Measurements from ENCODE around the gene FGF6. TPM values are rescaled to one million over a fixed set of nuclear protein-coding genes. Genes with fewer than 3 reads are reported as not detected.

Gene FGF6
- total RNA-seq, 6 donors from 2014 or later, result not detected

DNA sequence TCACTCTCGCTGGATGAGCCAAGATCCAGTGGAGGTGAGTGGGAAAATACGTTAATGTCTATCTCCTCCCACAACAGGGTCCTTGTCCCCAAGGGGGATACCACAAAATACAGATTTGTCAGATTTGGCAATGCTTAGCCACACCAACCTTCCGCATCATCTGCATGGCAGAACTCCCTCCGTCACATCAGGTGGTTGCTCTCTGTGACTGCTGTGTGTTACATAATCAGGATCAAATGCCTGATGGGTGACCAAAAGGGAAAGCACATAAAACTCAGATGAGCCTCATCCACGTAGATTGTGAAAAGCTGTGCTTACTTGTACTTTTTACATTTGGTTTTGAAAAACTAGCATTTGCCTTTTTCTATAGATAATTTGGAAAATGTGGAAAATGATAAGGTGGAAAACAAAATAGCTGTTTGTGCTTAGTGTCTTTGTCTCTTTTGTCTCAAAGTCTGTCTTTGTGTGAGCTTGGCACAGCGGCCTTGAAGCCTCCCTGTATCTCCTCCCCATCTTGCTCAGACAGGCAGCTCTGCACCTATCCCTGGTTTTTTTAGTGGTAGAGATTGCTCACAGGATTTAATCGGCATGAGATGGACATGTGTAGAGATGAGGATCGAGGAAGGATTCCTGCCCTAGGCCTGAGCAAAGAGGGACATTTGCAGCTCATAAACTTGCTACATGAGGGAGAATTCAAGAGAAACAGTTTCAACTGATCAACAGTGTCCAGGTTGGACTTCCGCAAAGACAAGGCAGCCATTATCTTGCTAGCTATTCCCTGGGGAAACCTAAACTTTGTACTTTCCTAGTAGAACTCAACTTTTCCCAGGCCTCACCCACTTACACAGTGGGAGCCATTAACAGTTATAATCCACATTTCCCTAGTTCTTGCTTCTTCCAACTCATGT, 3.6 kb upstream of the FGF6 start:
- WGBS, 2 donors, result 83 to 88% methylated on average over 9 of the region's 9 CpGs
- no peak for DNase-seq
- no peak overlapping the region for H3K27ac ChIP-seq
- H3K4me1 ChIP-seq, result no peaks in the 10 kb centered on the region
- no peaks in the 10 kb centered on the region for H3K27me3 ChIP-seq
- H3K9me3 ChIP-seq, result no peaks in the 10 kb centered on the region
- no peak for TF ChIP-seq EP300 (IDR thresholded peaks at IDR 0.05)
- no peak for TF ChIP-seq POLR2AphosphoS5 (IDR thresholded peaks at IDR 0.05)
- TF ChIP-seq, protein P1, sequence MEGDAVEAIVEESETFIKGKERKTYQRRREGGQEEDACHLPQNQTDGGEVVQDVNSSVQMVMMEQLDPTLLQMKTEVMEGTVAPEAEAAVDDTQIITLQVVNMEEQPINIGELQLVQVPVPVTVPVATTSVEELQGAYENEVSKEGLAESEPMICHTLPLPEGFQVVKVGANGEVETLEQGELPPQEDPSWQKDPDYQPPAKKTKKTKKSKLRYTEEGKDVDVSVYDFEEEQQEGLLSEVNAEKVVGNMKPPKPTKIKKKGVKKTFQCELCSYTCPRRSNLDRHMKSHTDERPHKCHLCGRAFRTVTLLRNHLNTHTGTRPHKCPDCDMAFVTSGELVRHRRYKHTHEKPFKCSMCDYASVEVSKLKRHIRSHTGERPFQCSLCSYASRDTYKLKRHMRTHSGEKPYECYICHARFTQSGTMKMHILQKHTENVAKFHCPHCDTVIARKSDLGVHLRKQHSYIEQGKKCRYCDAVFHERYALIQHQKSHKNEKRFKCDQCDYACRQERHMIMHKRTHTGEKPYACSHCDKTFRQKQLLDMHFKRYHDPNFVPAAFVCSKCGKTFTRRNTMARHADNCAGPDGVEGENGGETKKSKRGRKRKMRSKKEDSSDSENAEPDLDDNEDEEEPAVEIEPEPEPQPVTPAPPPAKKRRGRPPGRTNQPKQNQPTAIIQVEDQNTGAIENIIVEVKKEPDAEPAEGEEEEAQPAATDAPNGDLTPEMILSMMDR (IDR thresholded peaks at IDR 0.05), result no peak
- no peak for TF ChIP-seq POLR2A (IDR thresholded peaks at IDR 0.05)
- no peak overlapping the region for H3K4me3 ChIP-seq
- ATAC-seq (ENCODE audit: low FRiP score in 2 of 2), result no peak
- no peaks in the 10 kb centered on the region for H3K36me3 ChIP-seq

DNA sequence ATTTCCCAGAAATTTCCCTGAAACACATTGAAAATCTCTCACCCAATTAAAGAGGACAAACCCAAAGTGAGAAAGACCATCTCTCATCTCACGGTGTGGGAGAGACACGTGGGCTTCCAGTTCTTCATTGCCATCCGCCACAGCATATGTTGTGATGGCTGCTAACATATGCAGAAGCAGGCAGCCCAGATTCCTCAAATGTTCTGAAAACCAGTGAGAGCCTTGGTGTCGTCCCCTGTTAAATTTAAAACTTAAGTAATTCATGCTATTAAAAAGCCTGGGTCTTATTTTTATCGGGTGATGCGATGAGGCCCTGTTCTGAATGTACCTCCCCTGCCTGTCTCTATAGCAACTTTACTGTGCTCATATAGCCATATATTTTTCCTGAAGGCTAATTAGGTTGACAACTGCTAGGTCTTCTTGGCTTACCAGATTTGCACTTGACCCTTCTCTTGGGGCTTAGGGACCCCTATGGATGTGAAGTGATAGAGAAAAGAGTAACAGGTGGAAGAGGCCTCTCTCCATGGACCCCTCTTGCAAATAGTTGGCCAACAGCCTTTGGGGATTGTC, 2.8 kb upstream of the FGF6 start:
- H3K27me3 ChIP-seq, result no peaks in the 10 kb centered on the region
- no peaks in the 10 kb centered on the region for H3K4me1 ChIP-seq
- no peaks in the 10 kb centered on the region for H3K36me3 ChIP-seq
- H3K9me3 ChIP-seq, result no peaks in the 10 kb centered on the region
- ATAC-seq (ENCODE audit: low FRiP score in 2 of 2), result no peak
- TF ChIP-seq, protein P1 (IDR thresholded peaks at IDR 0.05), result no peak
- TF ChIP-seq POLR2A (IDR thresholded peaks at IDR 0.05), result no peak
- no peak for TF ChIP-seq EP300 (IDR thresholded peaks at IDR 0.05)
- no peak for TF ChIP-seq POLR2AphosphoS5 (IDR thresholded peaks at IDR 0.05)
- DNase-seq, result no peak
- H3K4me3 ChIP-seq, result no peak overlapping the region
- WGBS, 2 donors, result 85 to 90% methylated on average over 6 of the region's 6 CpGs
- no peak overlapping the region for H3K27ac ChIP-seq

DNA sequence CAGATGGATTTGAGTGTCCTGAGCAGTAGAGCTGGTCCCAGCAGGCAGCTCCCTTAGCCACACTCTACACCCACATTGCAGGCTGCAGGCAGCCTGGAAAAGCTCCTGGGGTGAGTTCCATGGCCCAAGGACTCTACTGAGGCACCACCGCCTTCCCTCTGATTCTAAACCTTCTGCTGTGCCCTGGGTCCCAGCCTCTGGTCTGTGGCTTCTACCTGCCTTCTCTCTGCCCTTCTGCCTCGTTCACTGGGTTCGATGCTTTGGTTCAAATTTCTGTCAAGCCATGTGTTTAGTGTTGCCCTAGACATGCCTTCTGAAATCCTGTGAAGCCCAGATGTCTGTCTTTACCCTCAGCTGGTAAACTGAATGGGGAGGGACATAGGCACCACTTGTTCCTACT, 1.5 kb upstream of the FGF6 start:
- Histone ChIP-seq H3K4me1 (no peaks in the 10 kb centered on the region), H3K27ac (no peak overlapping the region), H3K27me3 (no peaks in the 10 kb centered on the region), H3K4me3 (no peak overlapping the region), H3K36me3 (no peaks in the 10 kb centered on the region), H3K9me3 (no peaks in the 10 kb centered on the region)
- DNase-seq (no peak), ATAC-seq (ENCODE audit: low FRiP score in 2 of 2) (no peak)
- 81 to 87% methylated on average over 3 of the region's 3 CpGs for WGBS, 2 donors
- TF ChIP-seq, protein P1 (IDR thresholded peaks at IDR 0.05), result no peak
- TF ChIP-seq POLR2A (IDR thresholded peaks at IDR 0.05) (no peak), POLR2AphosphoS5 (IDR thresholded peaks at IDR 0.05) (no peak), EP300 (IDR thresholded peaks at IDR 0.05) (no peak)

DNA sequence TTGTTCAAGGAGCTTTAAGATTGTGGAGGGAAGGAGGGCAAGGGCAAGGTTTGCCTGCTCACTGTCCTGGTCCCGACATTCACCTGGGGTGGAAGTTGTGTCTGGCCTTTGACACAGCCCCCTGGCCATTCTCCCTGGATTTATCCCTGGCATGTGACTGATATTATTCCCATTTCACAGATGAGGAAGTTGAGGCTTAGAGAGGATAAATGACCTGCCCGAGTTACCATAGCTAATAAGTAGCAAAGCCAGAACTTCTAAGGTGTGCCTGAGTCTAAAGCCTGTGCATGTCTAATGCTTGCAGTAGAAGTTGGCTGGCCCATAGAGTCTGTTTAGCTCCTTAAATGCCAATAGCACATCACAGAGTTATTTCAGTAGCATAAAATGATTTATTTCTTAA, 720 bp upstream of the FGF6 start:
- Histone ChIP-seq H3K36me3 (no peaks in the 10 kb centered on the region), H3K4me1 (no peaks in the 10 kb centered on the region), H3K27ac (no peak overlapping the region), H3K27me3 (no peaks in the 10 kb centered on the region), H3K4me3 (no peak overlapping the region), H3K9me3 (no peaks in the 10 kb centered on the region)
- DNase-seq (no peak), ATAC-seq (ENCODE audit: low FRiP score in 2 of 2) (no peak)
- WGBS, 2 donors, result 44 to 92% methylated on average over 2 of the region's 2 CpGs
- TF ChIP-seq POLR2AphosphoS5 (IDR thresholded peaks at IDR 0.05), result no peak
- no peak for TF ChIP-seq POLR2A (IDR thresholded peaks at IDR 0.05)
- TF ChIP-seq, protein P1 (IDR thresholded peaks at IDR 0.05), result no peak
- no peak for TF ChIP-seq EP300 (IDR thresholded peaks at IDR 0.05)
